GM21423 (cell line): ENCODE measurements around the gene DIO2.

ENCODE experiments used
- ATAC-seq: cut with Tn5 transposase; IDR thresholded peaks from one replicate; pipeline ENCODE4 v1.9.1; 2021; ENCODE audit warnings: mild to moderate bottlenecking, moderate library complexity; ENCODE audit not compliant: unreplicated experiment

DIO2 gene

GRCh38 chr14:80211153-80212022 lies at the start of gene DIO2:
Gene DIO2, minus strand, starts transcription at chr14:80211504. Its CDS starts 32 bp downstream, at chr14:80211472.
- no peak for ATAC-seq

DNA sequence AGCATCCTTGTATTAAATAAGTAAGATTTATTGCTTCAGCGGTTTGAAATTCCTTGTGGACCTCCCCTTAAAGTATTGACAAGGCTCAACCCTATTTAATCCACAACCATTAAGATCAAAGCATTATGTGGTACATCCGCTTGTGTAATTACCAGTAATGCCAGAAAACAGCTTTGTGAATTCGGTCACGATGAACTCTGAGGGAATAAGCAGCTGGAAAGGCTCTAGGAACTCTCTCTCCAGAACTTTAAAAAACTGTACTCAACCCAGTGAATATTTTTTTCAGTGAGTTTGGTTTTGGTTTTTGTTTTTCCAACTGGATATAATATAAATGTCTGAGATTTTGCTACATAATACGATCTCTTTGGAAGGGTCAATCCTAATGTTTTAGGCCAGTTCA lies 49.3 kb upstream of the DIO2 start:
- ATAC-seq: no peak

GRCh38 chr14:80239631-80240030 lies 28.3 kb upstream of the DIO2 start:
- ATAC-seq: no peak

GRCh38 chr14:80237143-80237542 lies 25.8 kb upstream of the DIO2 start:
- ATAC-seq: no peak

DNA sequence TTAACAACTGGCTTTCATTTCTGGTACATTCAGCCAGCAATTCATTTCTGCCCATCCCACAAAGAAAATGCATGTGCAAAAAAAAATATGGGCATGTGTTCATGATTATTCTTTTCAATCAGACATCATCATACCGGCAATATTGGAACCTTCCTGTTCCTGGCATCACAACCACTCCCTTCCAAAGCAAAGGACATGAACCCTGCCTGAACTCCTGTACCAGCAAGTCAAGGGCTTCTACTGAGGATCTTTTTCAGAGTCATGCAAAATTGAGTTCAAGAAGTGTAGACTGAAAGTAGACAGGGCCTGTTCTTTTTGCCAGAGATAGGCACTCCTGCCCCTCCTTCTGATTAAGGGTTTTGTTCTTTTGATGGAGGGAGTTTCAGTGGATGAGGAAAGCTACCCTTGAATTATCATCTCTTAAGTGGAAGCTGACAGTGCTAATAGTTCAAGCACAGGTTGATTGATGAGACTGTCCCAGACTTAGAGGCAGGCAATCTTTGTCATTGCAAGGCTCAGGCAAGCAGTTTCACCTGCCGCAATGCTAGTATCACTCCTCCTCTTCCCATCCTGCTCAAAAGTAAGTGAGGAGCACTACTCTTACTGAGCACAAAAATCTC lies 22.3 kb upstream of the DIO2 start:
- ATAC-seq: no peak

DNA sequence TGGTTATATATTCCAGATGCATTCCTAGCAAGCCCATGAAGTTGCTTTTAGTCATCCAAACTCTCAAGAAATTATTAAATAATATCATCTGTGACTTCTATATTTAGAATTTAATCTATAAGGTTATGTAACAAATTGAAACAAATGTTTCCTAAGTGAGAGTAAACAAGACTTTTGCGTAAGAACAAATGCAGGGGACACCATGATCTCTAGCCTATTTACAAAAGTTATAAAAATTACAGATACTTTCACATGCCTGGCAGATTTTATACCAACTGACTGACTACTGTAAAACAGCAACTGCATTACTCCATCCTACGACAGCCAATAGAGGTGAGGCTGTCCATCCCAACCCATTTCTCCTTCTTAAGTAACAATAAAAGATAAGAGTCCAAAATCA lies 20.4 kb upstream of the DIO2 start:
- no peak for ATAC-seq

DNA sequence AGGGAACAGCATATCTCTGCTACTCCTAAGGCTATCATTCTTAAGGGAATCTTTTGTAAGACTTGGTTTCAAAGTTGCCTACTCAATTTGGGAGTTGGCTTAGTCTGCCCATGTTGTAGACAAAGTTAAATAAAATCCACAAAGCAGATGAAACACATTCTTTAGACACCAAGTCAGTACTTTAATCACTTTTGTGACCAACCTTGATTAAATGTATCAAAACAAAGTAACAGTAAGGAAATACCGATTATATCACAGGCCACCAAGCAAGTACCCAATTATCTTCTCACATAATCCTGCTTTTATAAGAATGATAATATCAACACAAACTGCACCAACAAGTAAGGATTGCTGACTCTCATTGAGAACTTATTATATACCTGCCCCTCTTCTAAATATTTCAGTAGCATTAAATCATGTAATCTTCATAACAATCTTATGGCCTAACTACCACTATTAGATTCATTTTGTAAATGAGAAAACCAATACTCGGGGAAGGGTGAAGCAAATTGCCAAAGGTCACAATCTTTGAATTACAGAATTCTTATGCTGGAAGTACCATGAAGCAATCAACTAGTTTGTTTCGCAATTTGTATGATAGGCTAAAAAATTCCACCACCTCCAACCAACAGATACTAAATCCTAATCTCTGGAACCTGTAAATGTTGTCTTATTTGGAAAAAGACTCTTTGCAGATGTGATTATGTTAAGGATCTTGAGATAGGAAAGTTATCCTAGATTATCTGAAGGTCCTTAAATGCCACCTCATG lies 12.6 kb upstream of the DIO2 start:
- no peak for ATAC-seq

DNA sequence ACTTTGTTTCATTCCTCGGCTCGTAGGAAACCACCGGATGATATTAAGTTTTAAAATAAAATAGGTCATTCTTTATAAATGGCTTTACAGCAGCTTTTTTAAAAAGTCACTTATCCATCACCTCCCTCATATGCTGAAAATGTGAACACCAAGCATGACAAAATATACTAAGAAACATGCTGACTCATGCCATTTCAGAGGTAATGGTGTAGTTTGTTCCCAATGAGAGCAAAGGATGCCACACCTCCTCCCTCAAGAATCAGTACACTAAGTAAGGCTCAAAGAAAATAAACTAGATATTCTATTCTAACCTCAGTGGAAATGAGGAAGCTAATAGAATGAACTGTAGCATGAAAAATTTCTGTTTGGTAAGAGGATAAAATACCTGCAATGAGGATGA lies 5.5 kb upstream of the DIO2 start:
- ATAC-seq: no peak

- no peak for ATAC-seq
Observed at GRCh38 chr14:80215756-80216581, 4.7 kb upstream of the DIO2 start.

DNA sequence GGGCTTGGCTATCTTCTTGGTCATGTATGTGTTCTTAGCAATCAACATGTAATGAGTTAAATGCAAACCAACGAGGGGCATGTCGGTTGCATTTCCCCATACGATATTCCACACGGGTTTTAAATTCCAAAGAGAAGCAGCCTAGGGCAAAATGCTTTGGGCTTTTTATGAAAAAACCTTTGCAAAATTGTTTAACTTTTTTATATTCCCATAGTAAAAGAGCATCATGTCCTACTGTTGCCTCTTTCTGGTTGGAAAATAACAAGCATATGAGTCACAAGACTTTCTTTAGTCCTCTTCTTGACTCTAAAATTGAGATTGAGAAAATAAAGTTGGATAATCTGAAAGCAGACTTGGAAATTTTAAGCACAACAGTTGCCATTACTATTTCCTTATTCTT lies 3.8 kb upstream of the DIO2 start:
- no peak for ATAC-seq

DNA sequence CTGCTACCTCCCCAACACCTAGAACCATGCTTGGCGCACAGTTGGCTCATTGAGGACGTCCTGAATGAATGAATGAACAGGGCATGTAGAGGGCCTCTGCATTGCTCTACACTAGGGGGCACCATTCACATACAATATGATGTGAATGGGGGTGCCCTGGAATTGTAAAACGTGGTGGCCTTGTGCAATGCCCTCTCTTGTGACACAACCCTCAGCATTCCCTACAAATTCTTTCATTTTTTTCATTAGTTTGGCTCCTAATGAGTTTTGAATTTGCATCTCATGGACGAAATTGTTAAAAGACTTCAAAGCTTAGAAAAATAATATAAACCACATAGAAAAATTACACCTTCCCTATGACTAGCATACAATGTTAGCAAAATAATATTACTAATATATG lies 2.3 kb upstream of the DIO2 start:
- no peak for ATAC-seq

- ATAC-seq: no peak
Observed at GRCh38 chr14:80212023-80212397, 706 bp upstream of the DIO2 start.

DNA sequence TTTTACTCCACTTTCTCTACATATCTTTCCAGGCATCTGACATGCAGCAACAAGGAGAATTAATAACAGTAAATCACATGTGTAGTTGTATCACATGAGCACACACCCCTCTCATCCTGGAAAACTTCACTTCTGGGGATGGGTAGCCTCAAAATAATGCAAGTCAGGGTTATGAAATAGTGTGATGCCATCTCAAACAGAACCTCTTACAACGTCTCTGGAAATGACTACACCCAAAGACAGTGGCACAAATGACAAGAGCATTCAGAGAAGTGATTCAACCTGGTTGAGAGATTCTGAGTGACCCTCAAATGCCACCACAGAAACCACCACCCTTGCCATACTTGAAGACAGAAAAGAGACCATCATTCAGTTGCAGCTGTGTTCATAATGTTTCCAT lies 2.8 kb downstream of the DIO2 start:
- ATAC-seq: no peak

GRCh38 chr14:80206351-80207080 lies 4.8 kb downstream of the DIO2 start:
- no peak for ATAC-seq

DNA sequence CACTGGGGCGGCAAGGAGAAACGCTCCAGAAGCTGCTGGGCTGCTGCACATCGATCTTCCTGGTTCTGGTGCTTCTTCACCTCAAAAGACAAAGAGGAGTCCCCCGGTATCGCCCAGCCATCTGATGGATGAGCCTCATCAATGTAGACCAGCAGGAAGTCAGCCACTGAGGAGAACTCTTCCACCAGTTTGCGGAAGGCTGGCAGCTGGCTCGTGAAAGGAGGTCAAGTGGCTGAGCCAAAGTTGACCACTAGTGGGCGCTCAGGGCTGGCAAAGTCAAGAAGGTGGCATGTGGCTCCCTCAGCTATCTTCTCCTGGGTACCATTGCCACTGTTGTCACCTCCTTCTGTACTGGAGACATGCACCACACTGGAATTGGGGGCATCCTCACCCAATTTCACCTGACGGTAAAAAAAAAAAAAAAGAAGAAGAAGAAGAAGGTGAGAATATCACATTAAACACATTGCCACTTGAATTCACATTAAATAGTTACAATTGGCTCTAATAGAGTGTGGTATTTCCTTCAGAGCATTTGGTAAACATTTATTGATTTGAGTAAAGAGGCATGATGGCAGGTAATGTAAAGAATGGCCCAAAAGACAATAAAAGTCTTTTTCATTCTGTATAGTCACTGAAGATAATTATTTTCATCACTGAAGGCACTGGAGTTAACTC lies 8.3 kb downstream of the DIO2 start:
- ATAC-seq: no peak

DNA sequence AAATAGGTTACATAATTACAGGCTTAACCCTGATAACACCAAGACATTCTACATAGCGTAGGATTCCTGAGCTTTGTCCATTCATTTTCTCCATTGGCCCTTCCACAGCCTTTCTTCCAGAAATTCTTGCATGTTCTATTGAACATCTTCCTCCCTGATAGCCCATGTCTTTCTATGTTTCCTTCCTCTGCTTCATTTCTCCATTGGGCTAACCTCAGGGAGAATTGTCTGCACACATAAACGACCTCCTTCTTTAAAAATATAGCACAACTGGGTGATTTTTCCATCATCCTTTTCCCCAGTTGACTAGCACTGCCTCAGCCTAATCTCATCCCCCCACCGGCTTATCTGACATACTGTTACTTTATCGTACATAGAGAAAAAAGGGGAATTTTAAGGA lies 11.2 kb downstream of the DIO2 start:
- ATAC-seq: no peak

DNA sequence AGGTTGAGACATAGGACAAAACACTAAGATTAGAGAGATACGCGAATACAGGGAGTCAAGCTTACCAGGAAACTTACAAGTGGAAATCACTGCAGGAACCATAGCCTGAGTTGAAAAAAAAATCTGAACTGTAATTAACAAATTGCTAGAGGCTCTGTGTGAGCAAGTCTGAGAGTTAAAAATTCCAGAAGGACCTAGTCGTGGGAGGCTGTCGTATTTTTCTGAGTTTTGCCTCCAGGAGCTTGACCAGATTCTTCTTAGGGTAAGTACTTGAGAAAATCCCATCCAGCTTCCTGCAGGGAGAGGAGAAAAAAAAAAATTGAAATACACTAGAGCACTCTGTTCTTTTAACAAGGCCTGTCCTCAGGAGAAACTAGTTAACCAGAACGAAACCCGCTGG lies 22.7 kb downstream of the DIO2 start:
- ATAC-seq: no peak

DNA sequence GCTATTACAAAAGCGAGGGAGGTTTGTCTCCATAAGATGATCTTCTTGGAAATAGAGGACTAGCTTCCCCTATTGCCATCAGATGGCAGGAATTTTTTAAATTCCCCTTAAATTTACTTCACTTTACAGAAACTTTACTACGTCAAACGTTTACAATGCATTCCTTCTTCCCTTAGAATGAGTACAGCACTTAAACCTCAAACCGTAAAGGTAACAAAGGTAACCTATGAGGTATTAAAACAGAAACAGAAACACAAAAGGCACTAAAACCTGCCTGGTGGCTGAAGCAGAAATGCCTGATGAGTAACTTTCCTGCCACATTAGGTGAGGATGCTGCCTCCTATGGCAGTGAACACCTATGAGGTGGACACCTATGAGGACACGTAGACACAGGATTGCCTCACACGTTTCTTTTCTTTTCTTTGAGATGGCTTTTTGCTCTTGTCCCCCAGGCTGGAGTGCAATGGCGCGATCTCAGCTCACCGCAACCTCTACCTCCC lies 25.0 kb downstream of the DIO2 start:
- ATAC-seq: no peak

DNA sequence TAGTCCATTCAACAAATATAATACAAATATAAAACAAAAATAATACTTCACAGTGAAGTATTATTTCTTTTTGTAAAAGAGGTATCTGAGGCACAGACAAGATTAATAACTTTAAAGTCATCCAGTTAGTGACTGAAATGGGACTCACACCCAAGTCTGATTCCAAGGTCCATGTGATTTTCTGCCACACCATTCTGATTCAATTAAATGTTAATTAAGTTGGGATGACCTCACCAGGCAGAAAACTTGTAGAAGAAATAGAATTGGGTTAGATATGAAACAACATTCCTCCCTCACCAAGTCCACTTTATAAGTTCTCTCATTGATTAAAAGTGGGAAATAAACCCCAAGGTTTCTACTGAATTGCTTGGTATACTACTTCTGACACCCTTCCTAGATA lies 34.4 kb downstream of the DIO2 start:
- no peak for ATAC-seq
